SK-N-SH treated with all-trans-retinoic acid at 6 μM for 48 hours (cell line): ENCODE measurements around the gene PCDH9.
A peak's percentile ranks its signal among the peaks of the same experiment; 100 is the strongest.

Source experiments
- ATAC-seq: fragments of 200-7000 bp; cut with Tn5 transposase; 3 replicates; pipeline ENCODE4 v1.9.1; 2020; ENCODE audit warnings: mild to moderate bottlenecking, moderate library complexity
- ARNTL ChIP-seq: fragments of 450-650 bp; formaldehyde crosslinking; IDR thresholded peaks from 2 replicates; pipeline ENCODE4 v1.5.0; 2020; ENCODE audit warnings: low read depth, mild to moderate bottlenecking, moderate library complexity, borderline replicate concordance
- BACH2 ChIP-seq: fragments of 250-450 bp; sonication (Bioruptor Pico); IDR thresholded peaks from 2 replicates; pipeline ENCODE4 v1.9.0; 2021; ENCODE audit warnings: mild to moderate bottlenecking, borderline replicate concordance
- CSDC2 ChIP-seq: fragments of 250-450 bp; sonication (Bioruptor Pico); IDR thresholded peaks from 2 replicates; pipeline ENCODE4 v1.5.0; 2020; ENCODE audit warnings: mild to moderate bottlenecking, moderate library complexity
- ESRRG ChIP-seq: fragments of 250-450 bp; sonication (Bioruptor Pico); IDR thresholded peaks from 2 replicates; pipeline ENCODE4 v1.6.1; 2021; ENCODE audit warnings: mild to moderate bottlenecking
- GLIS3 ChIP-seq: fragments of 250-450 bp; sonication (Bioruptor Pico); IDR thresholded peaks from 2 replicates; pipeline ENCODE4 v1.5.0; 2020; ENCODE audit warnings: mild to moderate bottlenecking, moderate library complexity
- ISL1 ChIP-seq: fragments of 250-450 bp; sonication (Bioruptor Pico); IDR thresholded peaks from 2 replicates; pipeline ENCODE4 v2.1.2; 2022; ENCODE audit warnings: mild to moderate bottlenecking, moderate library complexity
- OSR1 ChIP-seq: fragments of 250-450 bp; sonication (Bioruptor Pico); IDR thresholded peaks from 2 replicates; pipeline ENCODE4 v1.8.0; 2022; ENCODE audit warnings: moderate library complexity, mild to moderate bottlenecking, inconsistent platforms
- PPARA ChIP-seq: fragments of 250-450 bp; sonication (Bioruptor Pico); IDR thresholded peaks from 2 replicates; pipeline ENCODE4 v1.5.0; 2020; ENCODE audit warnings: mild to moderate bottlenecking, borderline replicate concordance
- RARB ChIP-seq: fragments of 250-450 bp; sonication (Bioruptor Pico); IDR thresholded peaks from 2 replicates; pipeline ENCODE4 v1.8.0; 2021; ENCODE audit warnings: mild to moderate bottlenecking, moderate library complexity
- TCF4 ChIP-seq: fragments of 250-450 bp; sonication (Bioruptor Pico); IDR thresholded peaks from 2 replicates; pipeline ENCODE4 v1.8.0; 2021; ENCODE audit warnings: mild to moderate bottlenecking, moderate library complexity, borderline replicate concordance
- TOX ChIP-seq: fragments of 250-450 bp; sonication (Bioruptor Pico); IDR thresholded peaks from 2 replicates; pipeline ENCODE4 v1.8.0; 2021; ENCODE audit warnings: mild to moderate bottlenecking, moderate library complexity, borderline replicate concordance
- ZC3H10 ChIP-seq: fragments of 250-450 bp; sonication (Bioruptor Pico); IDR thresholded peaks from 2 replicates; pipeline ENCODE4 v1.5.1; 2021; ENCODE audit warnings: mild to moderate bottlenecking, moderate library complexity
- ZFP3 ChIP-seq: fragments of 250-450 bp; sonication (Bioruptor Pico); IDR thresholded peaks from 2 replicates; pipeline ENCODE4 v1.5.0; 2020; ENCODE audit warnings: mild to moderate bottlenecking, moderate library complexity
- ZFP30 ChIP-seq: fragments of 450-650 bp; formaldehyde crosslinking; IDR thresholded peaks from 2 replicates; pipeline ENCODE4 v1.5.0; 2022; ENCODE audit warnings: mild to moderate bottlenecking, moderate library complexity
- ZNF565 ChIP-seq: fragments of 450-650 bp; formaldehyde crosslinking; conservative IDR thresholded peaks from 2 replicates; pipeline ENCODE4 v1.5.0; 2020; ENCODE audit warnings: low read depth, mild to moderate bottlenecking, moderate library complexity
- ZNF70 ChIP-seq: fragments of 450-650 bp; formaldehyde crosslinking; IDR thresholded peaks from 2 replicates; pipeline ENCODE4 v1.5.0; 2020; ENCODE audit warnings: mild to moderate bottlenecking, moderate library complexity
- TF ChIP-seq, protein P1 (sequence below): fragments of 250-450 bp; sonication (Bioruptor Pico); IDR thresholded peaks from 2 replicates; pipeline ENCODE4 v1.5.1; 2021; ENCODE audit warnings: mild to moderate bottlenecking, moderate library complexity
- TF ChIP-seq, protein P2 (sequence below): fragments of 250-450 bp; sonication (Bioruptor Pico); IDR thresholded peaks from 2 replicates; pipeline ENCODE4 v1.8.0; 2020; ENCODE audit warnings: mild to moderate bottlenecking, moderate library complexity, borderline replicate concordance
- TF ChIP-seq, protein P3 (sequence below): fragments of 250-450 bp; sonication (Bioruptor Pico); IDR thresholded peaks from 2 replicates; pipeline ENCODE4 v1.5.0; 2020; ENCODE audit warnings: mild to moderate bottlenecking, moderate library complexity
- TF ChIP-seq, protein P4 (sequence below): fragments of 250-450 bp; sonication (Bioruptor Pico); IDR thresholded peaks from 2 replicates; pipeline ENCODE4 v1.8.0; 2021; ENCODE audit warnings: low read depth, mild to moderate bottlenecking, moderate library complexity, borderline replicate concordance

Gene PCDH9

DNA sequence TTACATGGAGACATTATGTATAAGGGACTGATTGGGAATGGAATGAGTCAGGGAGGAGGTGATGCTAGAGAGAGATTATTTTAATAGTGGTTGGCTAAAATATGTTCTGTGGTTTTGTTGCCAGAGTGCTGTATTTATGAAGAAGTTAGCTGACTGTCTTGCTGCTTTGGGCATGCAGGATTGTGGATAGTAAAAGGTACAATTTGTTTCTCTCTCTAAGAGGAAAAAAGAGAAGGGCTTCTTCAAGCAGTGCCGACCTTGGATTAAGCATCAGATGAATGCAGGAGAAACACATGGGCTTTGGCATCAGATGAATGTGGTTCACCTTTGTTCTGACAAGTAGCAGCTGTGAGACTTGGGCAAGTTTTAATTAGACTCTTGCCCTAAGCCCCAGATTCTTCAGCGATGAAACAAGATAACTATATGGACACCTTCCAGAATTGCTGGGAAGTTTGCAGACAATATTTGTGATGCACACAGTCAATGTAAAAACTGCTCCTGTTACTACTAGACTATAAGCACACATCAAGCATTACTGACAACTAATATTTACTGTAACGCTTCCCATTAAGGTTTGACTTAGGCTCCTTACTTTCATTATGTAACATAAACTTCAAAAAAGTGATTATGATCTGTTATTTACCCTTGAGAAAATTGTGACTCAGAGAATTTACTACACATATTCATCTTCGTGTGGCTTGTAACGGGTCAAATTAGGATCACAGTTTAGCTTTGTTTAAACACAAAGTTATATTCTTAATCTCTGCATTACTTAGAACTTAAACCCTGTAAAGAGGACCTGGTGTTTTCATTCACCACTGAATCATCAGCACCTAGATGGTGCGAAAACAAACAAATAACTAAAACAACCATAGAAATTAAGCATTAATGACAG, 824.0 kb downstream of the PCDH9 start:
- 0 out of 2 replicates have a peak, but pooled peaks have one; percentile 54 for TF ChIP-seq ZNF70 (CRISPR knock-in tag)
- TF ChIP-seq, protein P1, sequence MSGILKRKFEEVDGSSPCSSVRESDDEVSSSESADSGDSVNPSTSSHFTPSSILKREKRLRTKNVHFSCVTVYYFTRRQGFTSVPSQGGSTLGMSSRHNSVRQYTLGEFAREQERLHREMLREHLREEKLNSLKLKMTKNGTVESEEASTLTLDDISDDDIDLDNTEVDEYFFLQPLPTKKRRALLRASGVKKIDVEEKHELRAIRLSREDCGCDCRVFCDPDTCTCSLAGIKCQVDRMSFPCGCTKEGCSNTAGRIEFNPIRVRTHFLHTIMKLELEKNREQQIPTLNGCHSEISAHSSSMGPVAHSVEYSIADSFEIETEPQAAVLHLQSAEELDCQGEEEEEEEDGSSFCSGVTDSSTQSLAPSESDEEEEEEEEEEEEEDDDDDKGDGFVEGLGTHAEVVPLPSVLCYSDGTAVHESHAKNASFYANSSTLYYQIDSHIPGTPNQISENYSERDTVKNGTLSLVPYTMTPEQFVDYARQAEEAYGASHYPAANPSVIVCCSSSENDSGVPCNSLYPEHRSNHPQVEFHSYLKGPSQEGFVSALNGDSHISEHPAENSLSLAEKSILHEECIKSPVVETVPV (CRISPR knock-in tag): no peak
- peak; percentile 76 for ATAC-seq

DNA sequence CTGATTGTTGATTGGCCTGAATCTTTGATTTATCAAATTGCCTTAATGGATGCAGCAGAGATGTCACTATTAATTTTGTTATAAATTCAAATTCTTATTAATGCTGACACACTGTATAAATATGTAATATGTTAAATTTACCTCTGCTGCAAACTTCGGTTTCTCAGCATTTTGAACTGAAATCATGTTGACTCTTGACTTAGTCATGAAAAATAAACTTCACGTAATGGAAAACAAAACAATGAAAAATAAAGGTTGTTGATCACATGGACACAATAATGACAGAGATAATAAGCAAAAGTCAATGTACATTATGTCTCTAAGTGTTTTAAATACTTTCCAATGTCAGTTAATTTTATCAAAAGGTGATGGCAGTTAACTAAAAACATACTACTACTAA, 827.6 kb downstream of the PCDH9 start:
- TF ChIP-seq OSR1 (CRISPR knock-in tag) (no peak), ZC3H10 (CRISPR knock-in tag) (peak; percentile 29; the same call in 1 of the 2 replicates)
- ATAC-seq: no peak

DNA sequence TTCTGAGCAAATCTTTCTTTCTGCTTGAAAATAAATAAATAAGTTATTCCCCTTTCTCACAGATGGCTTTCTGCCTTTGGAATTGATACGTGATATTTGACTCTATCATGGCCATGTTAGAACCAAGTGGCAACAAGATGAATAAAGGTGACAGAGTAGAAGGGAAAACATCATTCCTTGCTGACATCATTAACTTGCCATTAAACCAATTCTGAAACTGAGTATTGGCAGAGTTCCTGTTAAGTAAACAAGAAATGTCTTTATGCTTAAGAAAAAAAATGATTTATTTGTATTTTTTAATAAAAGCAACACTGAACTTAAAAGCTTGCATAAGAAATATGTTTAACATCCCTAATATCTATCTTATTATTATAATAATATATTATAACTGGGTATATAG, 828.1 kb downstream of the PCDH9 start:
- no peak for ATAC-seq
- TF ChIP-seq ISL1 (CRISPR knock-in tag) (no peak; the same call in 1 of the 2 replicates), TCF4 (CRISPR knock-in tag) (no peak), CSDC2 (CRISPR knock-in tag) (no peak), ESRRG (CRISPR knock-in tag) (no peak), PPARA (CRISPR knock-in tag) (no peak), RARB (CRISPR knock-in tag) (no peak), ZFP30 (CRISPR knock-in tag) (no peak), TOX (CRISPR knock-in tag) (no peak), ZFP3 (CRISPR knock-in tag) (no peak), ZNF70 (CRISPR knock-in tag) (no peak), ZC3H10 (CRISPR knock-in tag) (no peak), ARNTL (CRISPR knock-in tag) (no peak), GLIS3 (CRISPR knock-in tag) (no peak), ZNF565 (CRISPR knock-in tag) (no peak), BACH2 (CRISPR knock-in tag) (no peak)
- TF ChIP-seq, protein P2, sequence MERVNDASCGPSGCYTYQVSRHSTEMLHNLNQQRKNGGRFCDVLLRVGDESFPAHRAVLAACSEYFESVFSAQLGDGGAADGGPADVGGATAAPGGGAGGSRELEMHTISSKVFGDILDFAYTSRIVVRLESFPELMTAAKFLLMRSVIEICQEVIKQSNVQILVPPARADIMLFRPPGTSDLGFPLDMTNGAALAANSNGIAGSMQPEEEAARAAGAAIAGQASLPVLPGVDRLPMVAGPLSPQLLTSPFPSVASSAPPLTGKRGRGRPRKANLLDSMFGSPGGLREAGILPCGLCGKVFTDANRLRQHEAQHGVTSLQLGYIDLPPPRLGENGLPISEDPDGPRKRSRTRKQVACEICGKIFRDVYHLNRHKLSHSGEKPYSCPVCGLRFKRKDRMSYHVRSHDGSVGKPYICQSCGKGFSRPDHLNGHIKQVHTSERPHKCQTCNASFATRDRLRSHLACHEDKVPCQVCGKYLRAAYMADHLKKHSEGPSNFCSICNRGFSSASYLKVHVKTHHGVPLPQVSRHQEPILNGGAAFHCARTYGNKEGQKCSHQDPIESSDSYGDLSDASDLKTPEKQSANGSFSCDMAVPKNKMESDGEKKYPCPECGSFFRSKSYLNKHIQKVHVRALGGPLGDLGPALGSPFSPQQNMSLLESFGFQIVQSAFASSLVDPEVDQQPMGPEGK: no peak
- TF ChIP-seq, protein P3, sequence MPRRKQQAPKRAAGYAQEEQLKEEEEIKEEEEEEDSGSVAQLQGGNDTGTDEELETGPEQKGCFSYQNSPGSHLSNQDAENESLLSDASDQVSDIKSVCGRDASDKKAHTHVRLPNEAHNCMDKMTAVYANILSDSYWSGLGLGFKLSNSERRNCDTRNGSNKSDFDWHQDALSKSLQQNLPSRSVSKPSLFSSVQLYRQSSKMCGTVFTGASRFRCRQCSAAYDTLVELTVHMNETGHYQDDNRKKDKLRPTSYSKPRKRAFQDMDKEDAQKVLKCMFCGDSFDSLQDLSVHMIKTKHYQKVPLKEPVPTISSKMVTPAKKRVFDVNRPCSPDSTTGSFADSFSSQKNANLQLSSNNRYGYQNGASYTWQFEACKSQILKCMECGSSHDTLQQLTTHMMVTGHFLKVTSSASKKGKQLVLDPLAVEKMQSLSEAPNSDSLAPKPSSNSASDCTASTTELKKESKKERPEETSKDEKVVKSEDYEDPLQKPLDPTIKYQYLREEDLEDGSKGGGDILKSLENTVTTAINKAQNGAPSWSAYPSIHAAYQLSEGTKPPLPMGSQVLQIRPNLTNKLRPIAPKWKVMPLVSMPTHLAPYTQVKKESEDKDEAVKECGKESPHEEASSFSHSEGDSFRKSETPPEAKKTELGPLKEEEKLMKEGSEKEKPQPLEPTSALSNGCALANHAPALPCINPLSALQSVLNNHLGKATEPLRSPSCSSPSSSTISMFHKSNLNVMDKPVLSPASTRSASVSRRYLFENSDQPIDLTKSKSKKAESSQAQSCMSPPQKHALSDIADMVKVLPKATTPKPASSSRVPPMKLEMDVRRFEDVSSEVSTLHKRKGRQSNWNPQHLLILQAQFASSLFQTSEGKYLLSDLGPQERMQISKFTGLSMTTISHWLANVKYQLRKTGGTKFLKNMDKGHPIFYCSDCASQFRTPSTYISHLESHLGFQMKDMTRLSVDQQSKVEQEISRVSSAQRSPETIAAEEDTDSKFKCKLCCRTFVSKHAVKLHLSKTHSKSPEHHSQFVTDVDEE (CRISPR knock-in tag): no peak
- TF ChIP-seq, protein P1 (CRISPR knock-in tag): no peak
- TF ChIP-seq, protein P4, sequence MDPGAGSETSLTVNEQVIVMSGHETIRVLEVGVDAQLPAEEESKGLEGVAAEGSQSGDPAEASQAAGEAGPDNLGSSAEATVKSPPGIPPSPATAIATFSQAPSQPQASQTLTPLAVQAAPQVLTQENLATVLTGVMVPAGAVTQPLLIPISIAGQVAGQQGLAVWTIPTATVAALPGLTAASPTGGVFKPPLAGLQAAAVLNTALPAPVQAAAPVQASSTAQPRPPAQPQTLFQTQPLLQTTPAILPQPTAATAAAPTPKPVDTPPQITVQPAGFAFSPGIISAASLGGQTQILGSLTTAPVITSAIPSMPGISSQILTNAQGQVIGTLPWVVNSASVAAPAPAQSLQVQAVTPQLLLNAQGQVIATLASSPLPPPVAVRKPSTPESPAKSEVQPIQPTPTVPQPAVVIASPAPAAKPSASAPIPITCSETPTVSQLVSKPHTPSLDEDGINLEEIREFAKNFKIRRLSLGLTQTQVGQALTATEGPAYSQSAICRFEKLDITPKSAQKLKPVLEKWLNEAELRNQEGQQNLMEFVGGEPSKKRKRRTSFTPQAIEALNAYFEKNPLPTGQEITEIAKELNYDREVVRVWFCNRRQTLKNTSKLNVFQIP (CRISPR knock-in tag): no peak
